ENCODE measurements around the gene STAT3. TPM values are rescaled to one million over a fixed set of nuclear protein-coding genes. Genes with fewer than 3 reads are reported as not detected.
"Not testable (repeated sequence)": the region's sequence is repeated elsewhere in the genome, so short reads cannot be mapped to it uniquely, and the experiment has no call there.

Gene STAT3
- polyA plus RNA-seq, 10 donors: 40.2 to 62.7 (median 49.9) TPM

DNA sequence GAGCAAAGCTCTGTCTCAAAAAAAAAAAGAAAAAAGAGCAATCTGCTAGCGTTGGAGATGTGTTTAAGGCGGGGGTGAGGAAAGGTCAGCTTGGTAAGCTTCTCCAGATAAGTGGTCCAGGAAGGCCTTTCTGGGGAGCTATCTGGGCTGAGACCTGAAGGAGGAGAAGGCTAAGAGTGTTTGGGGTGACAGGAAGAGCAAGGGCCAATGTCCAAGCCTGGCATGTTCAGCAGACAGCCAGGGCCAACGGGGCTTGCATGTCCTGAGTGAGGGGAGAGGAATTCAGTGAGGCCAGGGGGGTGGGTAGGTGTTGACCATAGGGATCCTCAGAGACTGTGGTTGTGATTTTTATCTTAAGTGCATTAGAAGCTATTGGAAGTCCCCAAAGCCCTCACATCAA lies 84.5 kb downstream of the STAT3 start:
- no peak for DNase-seq

DNA sequence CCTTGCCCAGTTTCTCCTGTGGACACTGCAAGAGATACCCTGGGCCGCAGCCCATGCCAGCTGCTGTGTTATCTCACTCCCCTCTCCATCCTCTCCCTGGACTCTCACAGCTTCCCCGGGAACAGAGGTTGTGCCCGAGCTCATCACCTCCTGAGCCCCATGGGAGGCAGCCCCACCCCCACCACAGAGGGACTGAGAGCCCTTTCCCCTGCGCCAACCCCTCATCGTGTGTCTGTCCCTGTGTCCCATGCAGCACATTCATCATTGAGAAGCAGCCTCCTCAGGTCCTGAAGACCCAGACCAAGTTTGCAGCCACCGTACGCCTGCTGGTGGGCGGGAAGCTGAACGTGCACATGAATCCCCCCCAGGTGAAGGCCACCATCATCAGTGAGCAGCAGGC lies 87.2 kb downstream of the STAT3 start:
- no peak for DNase-seq

DNA sequence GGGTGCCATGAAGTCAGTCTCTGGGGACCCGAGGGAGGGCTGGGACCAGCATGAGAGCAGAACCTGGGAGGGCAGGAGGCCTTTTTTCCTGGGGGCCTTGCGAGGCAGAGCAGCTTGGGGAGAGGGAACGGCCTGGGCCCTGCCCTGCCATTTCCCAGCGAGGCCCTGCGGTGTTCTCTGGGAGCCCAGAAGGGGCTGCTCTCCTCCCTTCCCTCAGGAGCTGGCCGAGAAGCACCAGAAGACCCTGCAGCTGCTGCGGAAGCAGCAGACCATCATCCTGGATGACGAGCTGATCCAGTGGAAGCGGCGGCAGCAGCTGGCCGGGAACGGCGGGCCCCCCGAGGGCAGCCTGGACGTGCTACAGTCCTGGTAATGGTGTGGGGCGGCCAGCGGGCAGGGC lies 88.3 kb downstream of the STAT3 start:
- DNase-seq: not testable (repeated sequence)

DNA sequence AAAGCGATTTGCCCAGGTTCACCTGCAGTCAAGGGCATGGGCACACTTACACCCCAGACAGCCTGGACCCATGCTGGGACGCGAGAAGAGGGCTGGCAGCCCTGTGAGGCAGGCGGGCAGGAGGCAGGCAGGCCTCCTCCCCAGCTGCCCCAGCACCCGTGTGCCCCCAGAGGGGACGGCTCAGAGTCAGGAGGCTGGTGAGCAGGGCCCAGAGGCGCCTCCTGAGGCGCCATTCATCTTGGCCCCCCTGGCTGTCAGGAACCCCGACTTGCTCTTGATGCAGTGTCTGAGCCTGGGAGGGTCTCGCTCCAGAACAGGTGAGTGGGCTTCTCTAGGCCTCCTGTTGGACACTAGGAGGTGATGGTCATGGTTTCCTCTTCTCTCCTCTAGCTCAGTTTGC lies 88.9 kb downstream of the STAT3 start:
- DNase-seq: not testable (repeated sequence)

DNA sequence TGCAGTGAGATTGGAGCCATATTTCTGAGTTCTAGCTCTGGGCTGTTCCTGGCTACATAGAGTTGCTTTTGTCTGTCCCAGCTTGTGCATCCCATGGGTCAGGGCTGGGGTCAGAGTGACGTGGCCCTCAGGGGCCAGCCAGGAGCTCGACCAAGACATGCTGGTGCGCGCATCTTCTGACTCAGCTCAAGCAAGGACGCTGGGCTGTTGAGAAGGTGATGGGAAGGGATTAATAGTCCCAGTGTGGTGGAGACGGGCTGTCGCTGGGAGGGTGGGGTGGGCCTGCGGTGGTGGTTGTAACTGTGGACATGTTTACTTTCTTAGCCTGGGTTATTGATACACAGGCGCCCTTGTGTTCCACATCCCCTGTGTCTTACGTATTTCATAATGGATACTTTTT lies 90.5 kb downstream of the STAT3 start:
- DNase-seq: not testable (repeated sequence)

DNA sequence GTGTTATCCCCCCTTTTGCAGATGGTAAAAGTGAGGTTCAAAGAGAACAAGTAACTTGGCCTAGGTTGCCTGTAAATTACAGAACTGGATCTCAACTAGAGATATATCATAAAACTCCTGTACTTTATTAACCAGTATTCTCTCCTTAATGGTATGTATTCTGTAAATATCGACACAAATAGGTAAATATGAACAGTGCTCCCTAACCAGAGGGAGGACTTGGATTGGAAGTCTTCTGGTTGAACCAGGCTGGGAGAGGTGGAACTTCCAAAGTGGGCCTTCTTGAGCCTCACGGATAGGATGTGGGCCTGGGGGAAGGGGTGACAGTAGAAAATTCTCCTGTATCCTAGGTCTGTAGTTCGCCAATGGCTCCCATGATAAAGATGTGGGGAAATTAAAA lies 92.2 kb downstream of the STAT3 start:
- DNase-seq: no peak

DNA sequence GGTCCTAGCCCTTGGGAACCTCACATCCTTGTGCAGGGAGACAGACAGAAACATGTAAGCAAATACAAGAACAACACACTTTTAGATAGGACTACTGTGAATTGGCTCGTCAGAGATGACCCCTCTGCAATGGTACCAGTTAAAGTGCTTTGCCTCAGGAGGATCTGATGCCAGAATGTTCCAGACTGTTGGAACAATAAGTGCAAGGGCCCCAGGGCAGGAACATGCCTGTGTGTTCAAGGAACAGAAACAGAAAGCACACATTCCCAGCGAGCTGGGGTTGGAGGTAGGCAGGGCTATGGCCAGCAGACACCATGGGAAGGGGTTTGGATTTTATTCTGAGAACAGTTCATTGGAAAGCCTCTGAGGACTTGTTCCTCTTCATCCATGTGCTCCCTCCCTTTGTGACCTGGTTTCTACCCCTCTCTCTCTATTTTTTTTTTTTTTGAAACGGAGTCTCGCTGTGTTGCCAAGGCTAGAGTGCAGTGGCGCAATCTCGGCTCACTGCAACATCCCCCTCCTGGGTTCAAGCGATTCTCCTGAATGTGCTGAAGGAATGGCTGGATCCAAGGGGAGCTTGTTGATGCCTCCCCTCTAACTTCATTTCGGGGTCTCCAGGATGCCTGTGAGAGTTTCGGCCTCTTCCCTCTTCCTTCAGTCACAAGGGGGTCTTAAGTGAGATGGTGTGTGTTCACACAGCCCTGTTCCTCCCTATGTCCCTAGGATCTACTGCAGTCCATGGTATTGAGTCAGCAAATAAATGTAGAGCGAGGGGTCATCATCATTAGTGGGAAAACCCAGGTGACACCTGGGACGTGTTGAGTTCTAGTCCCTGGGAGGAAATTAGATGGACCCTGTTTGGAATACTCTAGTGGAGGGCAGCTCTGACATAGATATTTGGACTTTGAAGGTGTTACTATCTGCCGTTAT lies 93.5 kb downstream of the STAT3 start:
- no peak for DNase-seq

DNA sequence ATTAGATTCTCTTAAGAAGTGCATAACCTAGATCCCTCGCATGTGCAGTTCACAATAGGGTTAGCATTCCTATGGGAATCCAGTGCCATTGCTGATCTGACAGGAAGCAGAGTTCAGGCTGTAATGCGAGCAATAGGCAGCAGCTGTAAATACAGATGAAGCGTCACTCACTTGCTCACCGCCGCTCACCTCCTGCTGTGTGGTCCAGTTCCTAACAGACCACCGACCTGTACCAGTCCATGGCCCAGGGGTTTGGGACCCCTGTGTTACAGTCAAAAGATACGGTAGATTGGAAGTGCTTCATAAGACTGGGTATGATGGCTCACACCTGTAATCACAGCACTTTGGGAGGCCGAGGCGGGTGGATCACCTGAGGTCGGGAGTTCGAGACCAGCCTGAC lies 97.1 kb downstream of the STAT3 start:
- peak in 1 of 3 donors; percentile 33 for DNase-seq

DNA sequence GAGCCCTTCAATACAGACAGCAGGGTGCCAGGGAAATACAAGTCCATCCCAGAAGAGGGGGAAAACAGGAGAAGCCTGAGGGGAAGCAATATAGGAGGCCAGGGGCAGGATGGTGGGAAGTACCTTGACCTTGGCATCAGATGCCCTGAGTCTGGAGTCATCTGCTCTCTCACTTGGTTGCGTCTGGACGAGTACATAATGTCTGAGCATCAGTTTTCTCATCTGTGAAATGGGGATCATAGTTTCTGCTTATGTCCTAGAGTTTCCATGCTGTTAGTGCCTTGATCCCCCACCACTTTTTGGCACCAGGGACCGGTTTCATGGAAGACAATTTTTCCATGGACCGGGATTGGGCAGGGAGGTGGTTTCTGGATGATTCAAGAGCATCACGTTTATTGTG lies 97.7 kb downstream of the STAT3 start:
- DNase-seq: peak in 1 of 3 donors; percentile 16

DNA sequence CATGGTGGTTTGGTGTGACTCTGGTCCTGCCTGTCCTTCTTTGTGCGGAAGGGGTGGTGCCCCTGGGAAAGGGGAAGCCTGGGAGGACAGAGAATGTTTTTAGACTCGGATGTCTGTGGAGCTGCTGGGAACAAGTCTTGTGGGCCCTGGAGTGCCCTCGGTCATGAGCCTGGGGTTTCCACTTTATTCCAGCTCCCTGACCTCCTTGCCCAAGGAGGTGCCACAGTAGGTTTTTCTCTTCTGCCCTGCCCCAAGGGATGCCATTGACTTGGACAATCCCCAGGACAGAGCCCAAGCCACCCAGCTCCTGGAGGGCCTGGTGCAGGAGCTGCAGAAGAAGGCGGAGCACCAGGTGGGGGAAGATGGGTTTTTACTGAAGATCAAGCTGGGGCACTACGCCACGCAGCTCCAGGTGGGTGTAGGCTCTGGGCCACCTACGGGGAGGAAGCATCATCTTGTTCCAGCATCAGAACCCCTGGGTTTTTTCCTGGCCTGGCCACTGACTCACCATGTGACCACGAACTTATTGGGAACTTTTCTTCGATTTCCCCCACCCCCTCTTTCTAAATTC lies 98.5 kb downstream of the STAT3 start:
- no peak for DNase-seq

DNA sequence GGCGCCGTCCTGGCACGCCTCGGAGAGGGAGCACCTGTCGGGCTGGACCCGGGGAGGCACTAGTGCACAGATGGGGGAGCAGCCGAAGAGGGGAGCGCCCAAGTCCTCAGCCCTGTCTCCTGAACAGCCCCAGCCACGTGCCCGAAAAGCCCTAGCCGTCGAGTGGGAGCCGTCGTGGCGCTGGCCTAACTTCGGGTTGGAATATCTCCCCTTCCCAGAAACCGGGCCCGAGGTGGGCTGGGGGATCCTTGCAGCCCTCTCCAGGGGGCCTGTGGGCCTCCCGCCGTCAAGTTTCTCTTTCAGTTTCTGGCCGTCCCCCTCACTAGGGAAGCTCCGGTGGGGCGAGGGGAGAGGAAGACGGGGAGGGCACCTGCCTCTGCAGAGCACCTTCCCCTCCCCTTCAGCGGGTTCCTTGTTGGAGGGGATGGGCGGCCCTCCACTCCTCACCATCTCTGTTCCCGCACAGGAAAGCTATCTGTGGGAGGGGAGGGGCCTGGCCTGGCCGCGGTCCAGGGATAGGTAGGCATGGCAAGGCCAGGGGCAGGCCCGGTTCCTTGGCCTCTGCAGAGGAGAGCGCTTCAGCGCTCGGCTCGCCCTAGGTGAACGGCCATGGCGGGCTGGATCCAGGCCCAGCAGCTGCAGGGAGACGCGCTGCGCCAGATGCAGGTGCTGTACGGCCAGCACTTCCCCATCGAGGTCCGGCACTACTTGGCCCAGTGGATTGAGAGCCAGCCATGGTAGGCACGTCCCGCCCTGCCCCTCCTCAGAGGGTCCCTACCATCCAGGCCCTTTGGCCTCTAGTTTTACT lies 99.2 kb downstream of the STAT3 start:
- peak in 1 of 3 donors; percentile 68 for DNase-seq

DNA sequence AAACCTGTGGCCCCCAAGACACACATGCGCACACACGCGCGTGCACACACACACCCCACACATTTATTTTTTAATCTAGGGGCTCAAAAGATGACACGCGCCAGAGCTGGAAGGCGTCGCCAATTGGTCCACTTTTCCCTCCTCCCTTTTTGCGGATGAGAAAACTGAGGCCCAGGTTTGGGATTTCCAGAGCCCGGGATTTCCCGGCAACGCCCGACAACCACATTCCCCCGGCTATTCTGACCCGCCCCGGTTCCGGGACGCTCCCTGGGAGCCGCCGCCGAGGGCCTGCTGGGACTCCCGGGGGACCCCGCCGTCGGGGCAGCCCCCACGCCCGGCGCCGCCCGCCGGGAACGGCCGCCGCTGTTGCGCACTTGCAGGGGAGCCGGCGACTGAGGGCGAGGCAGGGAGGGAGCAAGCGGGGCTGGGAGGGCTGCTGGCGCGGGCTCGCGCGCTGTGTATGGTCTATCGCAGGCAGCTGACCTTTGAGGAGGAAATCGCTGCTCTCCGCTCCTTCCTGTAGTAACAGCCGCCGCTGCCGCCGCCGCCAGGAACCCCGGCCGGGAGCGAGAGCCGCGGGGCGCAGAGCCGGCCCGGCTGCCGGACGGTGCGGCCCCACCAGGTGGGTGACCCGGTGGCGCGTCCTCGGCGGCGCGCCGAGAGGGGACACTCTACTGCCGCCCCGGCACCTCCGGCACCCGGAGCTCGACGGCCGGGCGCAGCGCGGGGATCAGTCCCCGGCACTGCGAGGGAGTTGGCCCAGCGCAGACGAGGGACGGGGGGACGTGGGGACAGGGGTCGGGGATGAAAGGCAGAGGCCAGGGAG lies 100.1 kb downstream of the STAT3 start, which contains the start of gene STAT5A:
Gene STAT5A, plus strand, starts transcription at position 522 of the 826 bp plus-strand sequence. CDS start 914 bp downstream, outside the sequence.
- peak; percentile 70 to 95 (median 90) for DNase-seq

DNA sequence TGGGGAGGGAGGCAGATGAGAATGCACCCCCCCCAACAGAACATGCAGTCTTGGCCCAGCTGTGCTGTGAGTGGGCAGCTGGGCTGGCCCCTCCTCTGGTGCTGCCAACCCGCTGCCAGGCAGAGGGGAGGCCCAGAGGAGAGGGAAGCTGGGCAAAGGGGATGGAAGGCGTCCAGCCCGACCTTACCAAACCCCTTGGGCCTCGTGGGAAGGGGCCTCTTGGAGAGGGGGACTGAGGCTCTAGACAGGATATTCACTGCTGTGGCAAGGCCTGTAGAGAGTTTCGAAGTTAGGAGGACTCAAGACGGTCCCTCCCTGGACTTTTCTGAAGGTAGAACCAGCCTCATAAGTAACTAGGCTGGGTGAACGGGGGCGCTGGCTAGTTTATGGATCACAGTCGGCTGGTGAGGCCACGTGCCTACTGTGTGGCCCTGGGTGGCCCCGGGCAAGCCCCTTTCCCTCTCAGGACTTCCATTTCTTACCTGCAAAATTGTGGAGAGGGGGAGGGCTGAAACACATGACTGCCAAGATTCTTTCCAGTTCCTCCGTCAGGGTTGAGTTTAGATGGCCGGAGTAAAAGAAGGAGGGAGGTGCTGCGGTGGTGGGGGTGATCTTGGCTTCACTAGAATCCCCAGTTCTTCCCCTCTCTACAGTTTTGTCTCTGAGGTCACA lies 100.8 kb downstream of the STAT3 start:
- DNase-seq: peak; percentile 46 to 82 (median 51)

DNA sequence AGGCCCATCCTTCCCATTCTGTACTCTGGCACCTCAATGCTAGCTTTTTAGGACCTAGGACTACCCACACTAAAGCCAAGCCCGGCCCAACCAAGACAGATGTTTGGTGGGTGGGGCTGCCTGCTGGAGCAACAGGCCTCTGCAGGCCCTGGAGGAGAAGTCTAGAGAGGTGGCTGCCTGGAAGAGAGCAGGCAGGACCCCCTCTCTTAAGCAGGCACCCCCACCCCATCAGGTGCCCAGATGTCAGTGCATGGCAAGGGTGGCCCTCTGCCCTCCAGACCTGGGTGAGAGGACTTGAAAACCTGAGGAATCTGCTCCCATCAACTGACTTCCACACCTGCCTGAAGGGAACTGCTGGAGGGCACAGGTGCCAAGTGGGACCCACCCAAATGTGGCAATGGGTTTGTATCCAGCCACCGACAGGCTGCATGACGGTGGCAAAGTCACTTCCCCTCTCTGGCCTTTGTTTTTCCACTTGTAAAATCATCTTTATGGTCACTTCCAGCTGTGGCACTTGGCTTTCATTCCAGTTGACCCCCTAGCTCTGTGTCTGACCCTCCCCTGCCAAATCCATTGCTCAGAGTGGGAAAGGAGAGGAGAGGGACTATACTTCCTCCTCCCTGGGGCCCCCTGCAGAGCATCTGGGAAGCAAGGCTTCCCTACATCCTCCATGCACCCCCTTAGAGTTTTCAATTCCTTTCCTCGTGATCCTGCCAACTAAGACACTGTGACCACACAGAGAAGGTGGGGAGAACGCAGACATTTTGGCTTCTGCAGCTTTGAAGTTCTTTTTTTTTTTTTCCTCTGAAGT lies 101.6 kb downstream of the STAT3 start:
- peak in 2 of 3 donors; percentile 24 to 77 for DNase-seq

DNA sequence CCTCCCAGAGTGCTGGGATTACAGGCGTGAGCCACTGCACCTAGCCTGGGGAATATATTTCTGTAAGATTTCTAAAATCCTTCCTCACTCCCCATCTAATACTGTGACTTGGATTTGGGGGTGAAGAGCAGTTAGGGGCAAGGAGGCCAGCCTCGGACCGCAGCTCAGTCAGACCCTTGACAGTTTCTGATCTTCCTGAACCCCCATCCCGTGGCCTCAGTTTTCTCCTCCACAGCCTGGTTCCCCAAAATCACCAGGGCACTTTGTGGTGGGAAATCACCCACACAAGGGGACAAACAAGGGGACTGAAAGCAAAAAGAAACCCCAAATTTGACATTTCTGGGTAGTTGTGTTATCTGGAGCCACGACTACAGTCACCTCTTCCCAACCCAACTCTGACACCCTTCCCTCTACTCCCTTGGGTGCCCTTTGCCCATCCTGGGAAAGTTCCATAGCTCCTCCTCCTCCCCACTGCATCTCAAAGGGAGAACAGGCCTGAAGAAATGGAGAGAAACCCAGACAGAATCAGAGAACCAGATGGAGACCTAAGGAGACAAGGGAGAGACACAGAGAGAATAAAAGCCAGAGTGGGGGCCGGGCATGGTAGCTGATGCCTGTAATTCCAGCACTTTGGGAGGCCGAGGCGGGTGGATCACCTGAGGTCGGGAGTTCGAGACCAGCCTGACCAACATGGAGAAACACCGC lies 102.7 kb downstream of the STAT3 start:
- no peak for DNase-seq

DNA sequence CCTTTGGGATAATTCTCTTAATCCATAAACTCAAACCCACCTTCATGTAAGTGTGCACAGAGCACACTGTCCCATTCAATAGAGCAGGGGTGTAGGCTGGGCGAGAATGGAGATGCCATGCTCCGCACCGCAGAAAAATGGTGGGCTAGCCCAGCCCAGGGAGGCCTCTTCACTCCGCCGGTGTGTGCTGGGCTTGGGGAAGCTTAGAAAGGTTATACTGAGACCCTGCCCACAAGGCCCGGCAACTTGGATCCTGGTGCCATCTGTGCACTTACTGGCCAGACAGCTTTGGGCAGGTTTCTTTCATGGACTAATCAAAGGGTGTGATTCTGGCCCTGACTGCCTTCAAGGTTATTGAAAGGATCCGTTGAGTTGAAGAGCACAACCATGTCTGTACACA lies 103.7 kb downstream of the STAT3 start:
- no peak for DNase-seq

DNA sequence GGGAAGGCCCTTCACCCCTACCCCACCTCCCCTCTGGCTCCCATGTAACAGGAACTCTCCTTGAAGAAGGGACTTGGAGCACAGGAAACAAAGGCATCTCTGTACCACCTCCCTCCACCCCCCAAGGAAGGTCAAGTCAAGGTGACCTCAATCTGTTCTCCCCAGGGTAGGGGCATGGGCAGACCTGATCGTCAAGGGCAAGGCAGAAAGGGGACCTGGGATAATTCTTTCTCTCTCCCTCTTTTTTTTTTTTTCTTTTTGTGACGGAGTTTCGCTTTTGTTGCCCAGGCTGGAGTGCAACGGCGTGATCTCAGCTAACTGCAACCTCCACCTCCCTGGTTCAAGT lies 104.2 kb downstream of the STAT3 start:
- no peak for DNase-seq

DNA sequence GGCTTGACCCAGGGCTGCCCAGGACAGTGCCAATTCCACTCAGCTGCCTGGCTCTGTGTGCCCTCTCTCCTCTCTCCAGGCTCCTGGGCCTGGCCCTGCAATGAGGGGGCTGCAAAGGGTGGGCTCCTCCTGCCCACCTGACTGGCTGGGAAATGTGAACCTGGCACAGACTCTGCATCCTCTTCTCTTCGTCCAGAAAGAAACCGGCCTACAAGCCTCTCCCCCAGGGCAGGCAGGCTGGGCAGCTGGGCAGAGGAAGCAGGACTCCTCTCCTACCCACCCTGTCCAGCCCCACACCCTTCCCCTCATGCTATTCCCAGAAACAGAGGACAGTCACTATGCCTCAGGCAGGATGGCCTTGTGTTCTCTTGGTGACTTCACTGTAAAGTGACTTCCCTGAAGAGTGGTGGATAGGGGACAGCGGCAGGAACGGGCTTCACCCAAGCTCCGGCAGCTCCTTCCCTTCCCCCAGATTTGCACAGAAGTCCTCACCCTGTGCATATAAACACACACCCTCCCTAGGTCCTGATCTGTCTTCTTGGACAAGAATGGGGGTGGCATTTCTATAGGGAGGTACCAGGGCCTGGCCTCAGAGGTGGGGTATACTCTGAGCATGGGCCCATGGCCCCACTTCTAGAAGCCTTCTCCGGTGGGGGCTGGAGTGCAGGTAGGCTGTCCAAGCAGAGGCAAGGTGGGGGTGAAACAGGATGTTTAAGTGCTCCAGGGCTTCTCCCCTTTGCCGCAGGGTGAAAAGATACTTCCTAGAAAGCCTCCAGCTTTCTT lies 104.8 kb downstream of the STAT3 start:
- no peak for DNase-seq

All from muscle of back (tissue), 11 donors.